A673 (cell line): ENCODE data around the gene OR11H1. TPM values are rescaled to one million over a fixed set of nuclear protein-coding genes. Genes with fewer than 3 reads are reported as not detected.
"Not testable (repeated sequence)": the region's sequence is repeated elsewhere in the genome, so short reads cannot be mapped to it uniquely, and the experiment has no call there.

Source experiments
- Bru-seq: library from RNA; stranded (reverse); fragments of 400-500 nt; gene quantifications from one replicate; lab custom pipeline; 2021; lab: Mats Ljungman, UMichigan
- BruChase-seq, 2 experiments: library from RNA; stranded (reverse); fragments of 400-500 nt; gene quantifications; one replicate each; lab custom pipeline; 2021; lab: Mats Ljungman, UMichigan
- BruUV-seq: library from RNA; stranded (reverse); fragments of 400-500 nt; replicated peaks from 2 replicates; lab custom pipeline; 2021; lab: Mats Ljungman, UMichigan
- CTCF ChIA-PET: fragments of 300-600 bp; sonication (Branson Sonifier 250); formaldehyde crosslinking; loops from one replicate; lab custom pipeline; 2022; ENCODE audit warnings: antibody characterized with exemption; lab: Charles Lee
- POLR2A ChIA-PET: fragments of 300-600 bp; sonication (Branson Sonifier 250); formaldehyde crosslinking; loops from one replicate; lab custom pipeline; 2022; ENCODE audit warnings: antibody characterized with exemption; ENCODE audit not compliant: low non-redundant PET; lab: Charles Lee
- DNase-seq: peaks from one replicate; pipeline ENCODE4 v3.0.0-alpha.2; 2015; ENCODE audit warnings: low spot score
- H3K27ac ChIP-seq: fragments of 200-600 bp; sonication (generic); 2 replicates; pipeline ENCODE4 v1.5.1; 2016; ENCODE audit warnings: mixed run types, low read depth, mild to moderate bottlenecking, mixed read lengths, antibody characterized with exemption, low read length; ENCODE audit not compliant: poor library complexity, severe bottlenecking
- H3K27me3 ChIP-seq: fragments of 200-600 bp; sonication (generic); replicated peaks from 2 replicates; pipeline ENCODE4 v1.6.1; 2017; ENCODE audit warnings: mixed run types, low read depth, mild to moderate bottlenecking, mixed read lengths, antibody characterized with exemption, low read length; ENCODE audit not compliant: insufficient read depth, poor library complexity
- H3K36me3 ChIP-seq: fragments of 200-600 bp; sonication (generic); 2 replicates; pipeline ENCODE4 v1.6.1; 2016; ENCODE audit warnings: mixed run types, mild to moderate bottlenecking, mixed read lengths, antibody characterized with exemption, low read length; ENCODE audit not compliant: insufficient read depth, poor library complexity, severe bottlenecking
- H3K4me1 ChIP-seq: fragments of 200-600 bp; sonication (generic); 2 replicates; pipeline ENCODE4 v1.6.1; 2017; ENCODE audit warnings: mixed run types, mild to moderate bottlenecking, mixed read lengths, antibody characterized with exemption, low read length; ENCODE audit not compliant: insufficient read depth, poor library complexity, severe bottlenecking
- H3K4me3 ChIP-seq: fragments of 200-600 bp; sonication (generic); 2 replicates; pipeline ENCODE4 v1.5.1; 2016; ENCODE audit warnings: low read depth, mixed run types, mild to moderate bottlenecking, mixed read lengths, low read length; ENCODE audit not compliant: poor library complexity, severe bottlenecking
- H3K9me3 ChIP-seq: fragments of 200-600 bp; sonication (generic); 2 replicates; pipeline ENCODE4 v1.6.1; 2016; ENCODE audit warnings: mixed run types, low read depth, mild to moderate bottlenecking, mixed read lengths, antibody characterized with exemption, low read length; ENCODE audit not compliant: poor library complexity, severe bottlenecking
- intact Hi-C: fragments of 100-400 bp; cut with micrococcal nuclease; formaldehyde crosslinking; loops from one replicate; pipeline ENCODE4 v1.10.0; 2022; ENCODE audit not compliant: unreplicated experiment
- long read RNA-seq: library from polyadenylated mRNA; stranded (forward); transcript quantifications from one replicate; pipeline ENCODE4 v2.0.0, GENCODE V29; 2022
- total RNA-seq: library from RNA; stranded (reverse); gene quantifications from 2 replicates; pipeline ENCODE4 v1.2.3, GENCODE V29; 2021

Gene OR11H1, protein sequence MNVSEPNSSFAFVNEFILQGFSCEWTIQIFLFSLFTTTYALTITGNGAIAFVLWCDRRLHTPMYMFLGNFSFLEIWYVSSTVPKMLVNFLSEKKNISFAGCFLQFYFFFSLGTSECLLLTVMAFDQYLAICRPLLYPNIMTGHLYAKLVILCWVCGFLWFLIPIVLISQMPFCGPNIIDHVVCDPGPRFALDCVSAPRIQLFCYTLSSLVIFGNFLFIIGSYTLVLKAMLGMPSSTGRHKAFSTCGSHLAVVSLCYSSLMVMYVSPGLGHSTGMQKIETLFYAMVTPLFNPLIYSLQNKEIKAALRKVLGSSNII
- total RNA-seq (not detected in 2 replicates), Bru-seq, nascent RNA (not detected), BruChase-seq, experiment 1, labeled RNA remaining after a 2-hour chase (not detected), BruChase-seq, experiment 2, labeled RNA remaining after a 6-hour chase (not detected)
- long read RNA-seq = 0 reads

DNA sequence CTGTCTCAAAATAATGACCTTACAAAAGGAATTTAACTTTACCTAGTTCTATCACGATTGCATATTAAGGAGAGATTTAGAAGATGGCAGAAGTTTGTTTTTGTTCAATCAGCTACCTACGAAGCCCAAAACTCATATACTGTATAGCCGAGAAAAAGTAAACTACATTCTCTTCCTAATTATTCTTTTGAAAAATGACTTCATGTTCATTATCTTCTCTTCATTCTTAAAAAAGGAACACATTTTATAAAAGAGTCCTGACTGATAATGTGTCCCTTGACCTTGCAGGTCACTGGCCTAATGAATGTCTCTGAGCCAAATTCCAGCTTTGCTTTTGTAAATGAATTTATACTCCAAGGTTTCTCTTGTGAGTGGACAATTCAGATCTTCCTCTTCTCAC lies at the start of gene OR11H1:
OR11H1 (plus strand) TSS at position 301 of the 400 bp plus-strand sequence; CDS start at position 301, 0 bp downstream.
- POLR2A ChIA-PET, H3K36me3 ChIP-seq, intact Hi-C loops, H3K27me3 ChIP-seq, BruUV-seq, H3K4me3 ChIP-seq, CTCF ChIA-PET, H3K9me3 ChIP-seq, DNase-seq, H3K27ac ChIP-seq, H3K4me1 ChIP-seq: not testable (repeated sequence)

- DNase-seq, H3K4me1 ChIP-seq, H3K9me3 ChIP-seq, POLR2A ChIA-PET, intact Hi-C loops, CTCF ChIA-PET, H3K27me3 ChIP-seq, H3K27ac ChIP-seq, BruUV-seq, H3K36me3 ChIP-seq, H3K4me3 ChIP-seq: not testable (repeated sequence)
Observed at GRCh38 chr22:15509967-15510366, 18.0 kb upstream of the OR11H1 start.

- CTCF ChIA-PET, H3K4me3 ChIP-seq, POLR2A ChIA-PET, DNase-seq, H3K27ac ChIP-seq, H3K4me1 ChIP-seq, intact Hi-C loops, BruUV-seq, H3K9me3 ChIP-seq, H3K36me3 ChIP-seq, H3K27me3 ChIP-seq: not testable (repeated sequence)
Observed at GRCh38 chr22:15515896-15516295, 12.1 kb upstream of the OR11H1 start.

DNA sequence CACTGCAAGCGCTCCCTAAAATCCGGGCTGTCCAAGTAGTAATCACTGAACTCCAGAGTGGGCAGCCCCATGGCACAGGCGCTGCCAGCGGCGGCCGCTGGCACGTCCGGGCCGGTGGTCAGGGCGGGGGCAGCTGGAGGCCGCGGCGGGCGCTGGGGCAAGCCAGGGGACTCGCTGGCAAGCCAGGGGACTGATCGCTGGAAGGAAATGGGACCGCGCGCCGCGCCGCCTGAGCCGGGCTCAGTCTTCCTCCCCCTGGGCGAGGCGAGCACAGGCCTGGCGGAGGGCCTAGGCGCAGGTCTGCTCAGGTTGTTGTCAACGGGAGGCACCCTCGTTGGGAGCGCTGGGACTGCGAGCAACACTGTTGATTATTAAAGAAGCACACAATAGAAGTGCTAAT lies 25.8 kb downstream of the OR11H1 start:
- H3K9me3 ChIP-seq, H3K36me3 ChIP-seq, H3K4me1 ChIP-seq, H3K27me3 ChIP-seq, CTCF ChIA-PET, BruUV-seq, POLR2A ChIA-PET, intact Hi-C loops, H3K4me3 ChIP-seq, H3K27ac ChIP-seq, DNase-seq: not testable (repeated sequence)

GRCh38 chr22:15563461-15563860 lies 35.5 kb downstream of the OR11H1 start:
- H3K36me3 ChIP-seq, POLR2A ChIA-PET, BruUV-seq, H3K4me1 ChIP-seq, H3K4me3 ChIP-seq, H3K27ac ChIP-seq, H3K9me3 ChIP-seq, DNase-seq, H3K27me3 ChIP-seq, intact Hi-C loops, CTCF ChIA-PET: not testable (repeated sequence)

GRCh38 chr22:15565063-15565462 lies 37.1 kb downstream of the OR11H1 start:
- H3K27me3 ChIP-seq, intact Hi-C loops, H3K9me3 ChIP-seq, H3K4me3 ChIP-seq, POLR2A ChIA-PET, CTCF ChIA-PET, BruUV-seq, H3K27ac ChIP-seq, H3K36me3 ChIP-seq, DNase-seq, H3K4me1 ChIP-seq: not testable (repeated sequence)
